Stimulated activated naive CD8-positive, alpha-beta T cell treated with anti-CD3 and anti-CD28 coated beads, Interleukin-15, Interleukin-2, amounts not matched to agents 100 U/mL and 50 U/mL, for 24 hours (primary cell): ENCODE results near the gene KNDC1.

Experiments used
- ATAC-seq: fragments of 150-1000 bp; cut with Tn5 transposase; one replicate; pipeline ENCODE4 v1.10.0; 2021
- DNase-seq: peaks from one replicate; pipeline ENCODE4 v3.0.0; 2021

Gene KNDC1

GRCh38 chr10:133242611-133243356 is 82.8 kb downstream of the KNDC1 start:
- ATAC-seq, result no peak
- no peak for DNase-seq

GRCh38 chr10:133243593-133243992 is 83.6 kb downstream of the KNDC1 start:
- no peak for ATAC-seq
- no peak for DNase-seq

GRCh38 chr10:133245439-133246235 is 85.6 kb downstream of the KNDC1 start:
- DNase-seq (no peak), ATAC-seq (no peak)

GRCh38 chr10:133246236-133246626 is 86.2 kb downstream of the KNDC1 start:
- ATAC-seq (no peak), DNase-seq (no peak)

- no peak for ATAC-seq
- no peak for DNase-seq
Measured at GRCh38 chr10:133247681-133248333, 87.8 kb downstream of the KNDC1 start.

- ATAC-seq (no peak), DNase-seq (no peak)
Measured at GRCh38 chr10:133248334-133248715, 88.3 kb downstream of the KNDC1 start.

GRCh38 chr10:133249094-133249780 is 89.2 kb downstream of the KNDC1 start:
- DNase-seq, result no peak
- ATAC-seq, result no peak

GRCh38 chr10:133249975-133250754 is 90.1 kb downstream of the KNDC1 start:
- DNase-seq (no peak), ATAC-seq (no peak)

GRCh38 chr10:133251388-133252222 is 91.6 kb downstream of the KNDC1 start:
- ATAC-seq, result no peak
- no peak for DNase-seq

GRCh38 chr10:133252223-133252552 is 92.2 kb downstream of the KNDC1 start:
- ATAC-seq (no peak), DNase-seq (no peak)

GRCh38 chr10:133253361-133253955 is 93.4 kb downstream of the KNDC1 start:
- ATAC-seq (no peak), DNase-seq (no peak)

GRCh38 chr10:133254421-133255120 is 94.6 kb downstream of the KNDC1 start:
- DNase-seq (no peak), ATAC-seq (no peak)

- DNase-seq, result no peak
- no peak for ATAC-seq
Measured at GRCh38 chr10:133255323-133255722, 95.3 kb downstream of the KNDC1 start.

- ATAC-seq (no peak), DNase-seq (peak; percentile 57)
Measured at GRCh38 chr10:133257489-133258065, 97.6 kb downstream of the KNDC1 start.

GRCh38 chr10:133258066-133258817 is 98.2 kb downstream of the KNDC1 start:
- DNase-seq (peak; percentile 62), ATAC-seq (peak; percentile 11)

- ATAC-seq (peak; percentile 64), DNase-seq (peak; percentile 92)
Measured at GRCh38 chr10:133258818-133259601, 99.0 kb downstream of the KNDC1 start.

- no peak for ATAC-seq
- DNase-seq, result no peak
Measured at GRCh38 chr10:133259602-133259989, 99.6 kb downstream of the KNDC1 start.
